GM15510 (cell line): ENCODE results near the gene COX5A.

Experiments
- POLR2A ChIP-seq: IDR thresholded peaks from 3 replicates; pipeline ENCODE4 v1.6.1; 2011; ENCODE audit warnings: borderline replicate concordance; ENCODE audit not compliant: insufficient read length; ENCODE audit errors: extremely low read depth

The COX5A gene

GRCh38 chr15:74937590-74938371 is at the start of gene COX5A:
Gene COX5A (minus strand): TSS chr15:74938073. CDS start chr15:74938014, 59 bp downstream.
- peak; percentile 94 for TF ChIP-seq POLR2A

GRCh38 chr15:74983725-74984231 is 45.9 kb upstream of the COX5A start:
- TF ChIP-seq POLR2A: no peak

- no peak for TF ChIP-seq POLR2A
Measured at GRCh38 chr15:74982183-74982582, 44.3 kb upstream of the COX5A start.

- no peak for TF ChIP-seq POLR2A
Measured at GRCh38 chr15:74978503-74978902, 40.6 kb upstream of the COX5A start.

- no peak for TF ChIP-seq POLR2A
Measured at GRCh38 chr15:74978077-74978476, 40.2 kb upstream of the COX5A start.

GRCh38 chr15:74977599-74977998 is 39.7 kb upstream of the COX5A start:
- TF ChIP-seq POLR2A: no peak

- no peak for TF ChIP-seq POLR2A
Measured at GRCh38 chr15:74976159-74976558, 38.3 kb upstream of the COX5A start.

- TF ChIP-seq POLR2A: no peak
Measured at GRCh38 chr15:74967670-74968069, 29.8 kb upstream of the COX5A start.

GRCh38 chr15:74964794-74965193 is 26.9 kb upstream of the COX5A start:
- no peak for TF ChIP-seq POLR2A

GRCh38 chr15:74963213-74963612 is 25.3 kb upstream of the COX5A start:
- no peak for TF ChIP-seq POLR2A

- no peak for TF ChIP-seq POLR2A
Measured at GRCh38 chr15:74962671-74963070, 24.8 kb upstream of the COX5A start.

- TF ChIP-seq POLR2A: no peak
Measured at GRCh38 chr15:74962219-74962618, 24.3 kb upstream of the COX5A start.

GRCh38 chr15:74961616-74962015 is 23.7 kb upstream of the COX5A start:
- no peak for TF ChIP-seq POLR2A

GRCh38 chr15:74960995-74961588 is 23.2 kb upstream of the COX5A start:
- no peak for TF ChIP-seq POLR2A

- no peak for TF ChIP-seq POLR2A
Measured at GRCh38 chr15:74960286-74960685, 22.4 kb upstream of the COX5A start.

GRCh38 chr15:74959586-74959939 is 21.7 kb upstream of the COX5A start:
- no peak for TF ChIP-seq POLR2A
